CD4-positive, alpha-beta T cell treated with Interleukin-6 at 100 ng/mL for 8 hours (primary cell): ENCODE data around the gene GAS2.
"Not testable (repeated sequence)": the region's sequence is repeated elsewhere in the genome, so short reads cannot be mapped to it uniquely, and the experiment has no call there.

Experiments used
- DNase-seq: peaks from one replicate; pipeline ENCODE4 v3.0.0-alpha.2; 2020; ENCODE audit warnings: mixed read lengths, low spot score

Gene GAS2

DNA sequence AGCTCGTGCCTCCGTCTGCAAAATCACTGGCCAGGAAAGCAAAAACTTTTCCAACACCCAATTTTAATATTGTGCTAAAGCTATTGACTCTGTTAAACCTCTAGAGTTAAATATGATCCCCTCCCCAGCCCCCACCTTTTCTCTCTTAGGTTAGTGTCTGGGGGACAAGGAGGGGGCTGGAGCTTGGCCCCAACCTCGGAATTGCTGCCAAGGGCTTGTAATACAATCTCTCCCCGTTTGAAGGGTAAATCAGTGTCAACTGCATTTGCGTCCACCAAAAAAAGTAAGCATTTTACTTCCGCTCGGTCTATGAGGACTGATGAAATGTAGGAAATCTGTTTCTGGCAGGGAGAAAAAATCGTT lies at the start of gene GAS2:
Gene GAS2, plus strand, starts transcription at position 287 of the 363 bp plus-strand sequence. CDS start 8,259 bp downstream, outside the sequence.
- no peak for DNase-seq

DNA sequence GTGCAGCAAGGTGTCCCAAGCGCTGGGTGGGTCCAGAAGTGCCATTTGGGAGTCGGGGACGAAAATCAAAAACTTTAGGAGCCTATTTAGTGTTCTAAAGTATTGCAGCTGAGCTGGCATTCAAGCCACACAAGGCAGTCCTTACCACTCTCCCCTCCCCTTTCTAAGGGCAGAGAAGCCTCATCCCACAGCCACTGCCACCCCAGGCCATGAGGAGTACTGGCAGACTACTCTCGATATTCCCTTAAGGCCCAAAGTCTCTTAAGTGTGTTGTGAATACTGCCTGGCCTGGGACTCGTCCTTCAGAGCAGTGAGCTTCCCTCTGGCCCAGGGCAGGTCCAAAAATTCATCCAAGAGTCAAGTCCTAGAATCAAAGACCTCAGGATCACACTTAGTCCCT lies 48.5 kb upstream of the GAS2 start:
- no peak for DNase-seq

DNA sequence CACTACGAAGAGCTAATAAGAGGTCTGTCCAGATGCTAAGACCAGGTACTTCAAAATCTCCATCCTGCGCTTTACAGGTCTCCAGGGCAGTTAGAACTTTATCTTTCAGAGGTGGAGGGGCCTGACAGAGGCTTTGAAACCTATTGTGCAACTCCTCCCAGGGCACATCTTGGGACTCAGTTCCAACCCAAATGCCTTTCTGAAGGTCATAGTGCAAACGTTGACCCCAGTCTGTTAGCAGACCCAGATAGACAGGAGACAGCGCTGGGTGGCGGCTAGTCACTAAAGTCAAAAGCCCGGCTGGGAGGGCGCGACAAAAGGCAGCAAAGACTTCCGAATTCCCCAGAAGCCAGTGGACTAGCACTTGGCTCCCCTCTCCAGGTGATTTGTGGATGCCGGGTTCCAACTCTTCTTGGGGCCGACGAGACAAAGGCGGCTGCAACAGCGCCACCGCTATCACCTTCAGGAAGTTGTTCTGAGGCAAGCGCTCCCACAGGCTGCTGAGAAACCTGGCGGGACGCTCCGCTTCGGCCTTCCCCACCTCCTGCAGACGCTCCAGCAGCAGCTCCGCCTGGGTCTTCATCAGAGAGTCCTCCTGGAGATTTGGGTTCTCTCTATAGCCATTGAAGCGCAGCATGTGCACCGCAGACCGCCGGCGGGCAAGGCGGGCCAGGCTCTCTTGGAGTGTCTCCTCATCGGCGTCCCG lies 41.5 kb upstream of the GAS2 start:
- DNase-seq, result peak; percentile 61

DNA sequence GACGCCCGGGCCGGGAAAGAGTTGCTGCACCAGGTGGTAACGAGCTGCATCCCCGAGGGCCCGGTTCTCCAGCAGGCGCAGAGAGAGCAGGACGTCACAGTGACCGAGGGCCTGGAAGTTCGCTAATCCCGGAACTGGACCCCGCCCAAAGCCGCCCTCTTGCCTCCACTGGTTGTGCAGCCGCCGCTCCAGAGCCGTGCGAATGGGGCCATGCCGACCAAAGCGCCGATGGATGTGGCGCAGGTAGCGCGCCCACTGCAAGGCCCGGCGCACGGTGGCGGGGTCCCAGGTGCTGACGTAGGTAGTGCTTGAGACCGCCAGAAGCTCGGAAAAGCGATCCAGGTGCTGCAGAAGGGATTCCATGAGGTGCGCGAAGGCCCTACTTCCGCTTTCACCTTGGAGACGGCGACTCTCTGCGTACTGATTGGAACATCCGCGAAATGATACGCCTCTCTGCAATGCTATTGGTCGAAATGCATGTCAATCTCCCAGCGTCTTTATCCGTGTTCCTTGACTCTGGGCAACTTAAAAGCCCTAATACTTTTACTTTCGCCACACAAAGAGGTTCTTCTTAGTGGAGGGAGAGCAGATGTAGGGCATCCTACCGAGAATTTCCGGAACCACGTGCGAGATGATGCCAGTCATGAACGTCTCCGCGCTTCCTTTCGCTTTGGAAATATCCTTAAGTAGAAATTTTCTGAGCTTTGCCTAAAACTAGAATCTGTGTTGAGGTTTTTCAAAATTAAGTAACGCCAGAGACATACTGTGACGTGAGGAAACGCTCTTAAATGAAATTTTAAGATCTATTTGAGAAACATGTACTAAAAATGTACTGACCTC lies 40.7 kb upstream of the GAS2 start, which contains the start of gene FANCF:
Gene FANCF, minus strand, starts transcription at position 376 of the 840 bp plus-strand sequence. Its CDS starts 13 bp downstream, at position 363.
- peak; percentile 96 for DNase-seq

DNA sequence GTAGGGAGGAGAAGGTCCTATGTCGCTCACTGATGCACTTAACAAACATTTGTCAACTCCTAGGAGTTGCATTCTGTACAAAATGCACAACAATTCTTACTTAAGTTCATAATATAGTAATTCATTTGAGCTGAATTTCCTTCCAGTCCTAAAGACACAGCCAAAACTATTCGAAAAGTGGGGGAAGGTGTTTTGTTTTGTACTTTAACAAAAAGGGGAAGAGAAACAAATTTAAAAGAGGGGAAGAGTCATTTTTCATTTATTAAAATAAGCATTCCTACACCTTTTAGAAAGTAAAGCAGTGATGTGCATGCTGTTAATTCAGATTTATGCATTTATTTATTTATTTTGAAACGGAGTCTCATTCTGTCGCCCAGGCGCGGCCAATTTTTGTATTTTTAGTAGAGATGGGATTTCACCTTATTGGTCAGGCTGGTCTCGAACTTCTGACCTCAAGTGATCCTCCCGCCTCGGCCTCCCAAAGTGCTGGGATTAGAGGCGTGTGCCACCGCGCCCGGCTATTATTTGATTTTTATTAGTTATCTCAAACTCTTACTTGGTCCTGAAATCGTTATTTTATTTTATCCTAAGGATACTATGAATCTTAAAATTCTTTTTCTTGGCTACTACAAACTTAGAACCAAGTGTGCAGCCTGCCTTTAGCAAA lies 39.7 kb upstream of the GAS2 start:
- DNase-seq, result no peak

DNA sequence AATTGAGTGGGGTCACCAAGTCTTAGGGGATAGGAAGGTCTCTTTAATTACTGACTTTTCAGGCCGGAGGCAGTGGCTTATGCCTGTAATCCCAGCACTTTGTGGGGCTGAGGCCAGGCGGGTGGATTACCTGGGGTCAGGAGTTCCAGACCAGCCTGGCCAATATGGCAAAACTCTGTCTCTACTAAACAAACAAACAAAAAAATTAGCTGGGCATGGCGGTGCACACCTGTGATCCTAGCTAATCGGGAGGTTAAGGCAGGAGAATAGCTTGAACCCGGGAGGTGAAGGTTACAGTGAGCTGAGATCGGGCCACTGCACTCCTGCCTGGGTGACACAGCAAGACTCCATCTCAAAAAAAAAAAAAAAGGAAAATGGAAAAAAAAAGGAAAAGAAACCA lies 39.0 kb upstream of the GAS2 start:
- no peak for DNase-seq

DNA sequence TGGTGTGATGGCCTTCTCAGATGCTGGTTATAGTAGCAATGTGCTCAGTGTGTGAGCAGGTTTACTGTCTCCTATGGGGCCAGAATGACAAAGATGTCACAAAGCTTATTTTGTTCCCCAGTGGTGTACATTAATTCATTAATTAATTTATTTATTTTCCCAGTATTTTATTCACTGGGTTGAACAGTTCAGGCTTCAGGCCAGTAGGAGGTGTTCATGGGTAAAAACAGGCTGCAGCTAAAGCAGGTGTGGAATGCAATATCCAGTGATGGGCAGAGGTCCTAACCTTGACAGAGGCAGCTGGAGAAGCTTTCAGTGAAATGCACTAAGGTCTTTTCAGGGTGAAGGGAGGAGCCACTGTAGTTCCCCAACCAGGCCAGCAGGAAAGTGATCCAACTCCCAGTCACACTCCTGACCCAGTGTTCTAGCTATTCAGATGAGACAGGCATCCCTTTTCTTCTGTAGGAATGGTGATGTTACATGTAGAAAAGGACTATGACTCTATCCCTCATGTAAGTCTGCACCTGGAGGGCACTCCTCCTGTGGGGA lies 33.0 kb upstream of the GAS2 start:
- no peak for DNase-seq

DNA sequence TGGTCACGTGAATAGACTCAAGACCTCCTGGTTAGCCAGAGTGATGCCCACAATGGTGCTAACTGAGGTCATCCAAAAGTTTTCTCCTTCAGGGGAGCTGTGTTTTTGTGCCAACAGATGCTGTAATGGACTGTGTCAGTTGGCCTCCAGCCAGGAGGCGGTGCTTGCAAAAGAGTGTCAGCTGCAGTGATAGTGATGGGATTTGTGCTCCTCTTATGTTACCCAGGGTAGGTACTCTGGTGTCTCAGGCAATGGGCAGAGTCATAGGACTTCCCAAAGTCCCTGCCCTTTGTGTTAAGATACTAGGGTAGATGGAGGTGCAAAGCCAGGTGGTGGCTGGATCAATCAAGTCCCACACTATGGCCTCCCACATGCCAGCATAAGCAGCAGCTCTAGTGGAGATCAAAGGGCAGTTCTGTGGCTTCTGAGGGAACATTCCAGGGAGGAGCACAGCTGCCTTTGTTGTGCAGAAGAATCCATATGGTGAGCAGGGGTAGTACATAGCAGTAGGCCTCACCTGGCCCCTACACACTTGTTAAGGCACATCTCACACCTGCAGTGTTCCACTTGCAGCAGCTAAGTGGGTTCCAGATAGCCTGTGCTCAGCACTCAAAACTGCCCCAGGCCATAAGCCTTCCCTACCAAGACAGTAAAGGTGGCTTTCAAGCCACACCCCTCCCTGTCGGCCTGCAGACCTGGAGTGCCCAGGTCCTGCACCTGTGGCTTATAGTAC lies 31.3 kb upstream of the GAS2 start:
- DNase-seq, result no peak

DNA sequence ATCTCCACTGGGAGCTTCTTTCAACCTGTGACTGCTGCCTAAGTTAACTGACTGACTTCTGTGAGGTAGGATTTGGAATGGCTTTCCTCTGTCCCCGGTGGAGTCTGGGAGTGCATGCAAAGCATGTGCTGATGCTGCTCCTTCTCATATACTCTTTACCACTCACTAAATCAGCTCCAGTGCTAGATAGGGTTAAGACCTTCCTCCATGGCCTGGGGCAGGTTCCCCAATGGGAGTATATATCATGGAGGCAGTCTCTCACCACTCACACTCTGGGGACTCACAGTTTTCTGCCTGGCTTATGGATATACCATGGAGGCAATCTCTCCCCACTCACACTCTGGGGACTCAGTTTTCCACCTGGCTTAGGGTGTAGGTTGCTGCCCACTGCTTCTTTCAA lies 30.7 kb upstream of the GAS2 start:
- DNase-seq, result no peak

DNA sequence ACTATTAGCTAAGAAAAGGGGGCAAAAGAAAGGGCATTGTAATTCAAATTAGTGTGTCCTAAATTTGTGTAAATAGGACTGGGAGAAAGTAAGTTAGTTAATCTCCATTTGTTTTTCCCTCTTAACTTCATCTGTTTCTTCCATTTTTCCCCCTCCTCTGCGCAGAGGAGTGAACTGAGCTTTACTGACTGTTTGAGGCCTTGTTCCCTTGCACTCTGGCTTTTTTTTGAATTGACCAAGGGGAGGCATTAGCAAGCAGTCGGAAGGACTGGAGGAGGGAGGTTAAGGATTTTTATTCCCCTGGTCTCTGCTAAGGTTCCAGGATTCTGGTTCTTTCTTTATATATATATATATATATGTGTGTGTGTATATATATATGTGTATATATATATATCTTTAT lies 25.5 kb upstream of the GAS2 start:
- DNase-seq, result no peak

DNA sequence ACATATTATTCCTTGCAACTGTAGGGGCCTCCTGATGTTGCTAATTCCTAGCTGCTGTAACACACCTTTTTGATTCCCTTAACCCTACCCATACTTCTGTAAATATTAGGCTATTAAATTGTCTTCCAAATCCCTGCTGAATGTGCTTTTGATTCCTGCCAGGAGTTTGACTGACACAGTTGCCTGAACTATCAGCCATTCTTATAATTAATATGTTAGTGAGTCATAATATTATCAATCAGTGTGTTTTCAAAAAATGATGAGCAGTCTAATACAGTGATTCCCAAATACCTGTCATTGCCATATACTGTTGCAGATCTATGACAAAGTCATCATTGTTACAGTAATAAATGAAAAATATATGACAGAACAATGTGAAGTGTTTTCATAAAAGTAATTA lies 24.9 kb upstream of the GAS2 start:
- DNase-seq, result no peak

DNA sequence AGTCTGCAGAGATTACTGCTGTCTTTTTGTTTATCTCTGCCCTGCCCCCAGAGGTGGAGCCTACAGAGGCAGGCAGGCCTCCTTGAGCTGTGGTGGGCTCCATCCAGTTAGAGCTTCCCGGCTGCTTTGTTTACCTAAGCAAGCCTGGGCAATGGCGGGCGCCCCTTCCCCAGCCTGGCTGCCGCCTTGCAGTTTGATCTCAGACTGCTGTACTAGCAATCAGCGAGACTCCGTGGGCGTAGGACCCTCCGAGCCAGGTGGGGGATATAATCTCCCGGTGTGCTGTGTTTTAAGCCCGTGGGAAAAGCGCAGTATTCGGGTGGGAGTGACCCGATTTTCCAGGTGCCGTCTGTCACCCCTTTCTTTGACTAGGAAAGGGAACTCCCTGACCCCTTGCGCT lies 14.1 kb upstream of the GAS2 start:
- not testable (repeated sequence) for DNase-seq

DNA sequence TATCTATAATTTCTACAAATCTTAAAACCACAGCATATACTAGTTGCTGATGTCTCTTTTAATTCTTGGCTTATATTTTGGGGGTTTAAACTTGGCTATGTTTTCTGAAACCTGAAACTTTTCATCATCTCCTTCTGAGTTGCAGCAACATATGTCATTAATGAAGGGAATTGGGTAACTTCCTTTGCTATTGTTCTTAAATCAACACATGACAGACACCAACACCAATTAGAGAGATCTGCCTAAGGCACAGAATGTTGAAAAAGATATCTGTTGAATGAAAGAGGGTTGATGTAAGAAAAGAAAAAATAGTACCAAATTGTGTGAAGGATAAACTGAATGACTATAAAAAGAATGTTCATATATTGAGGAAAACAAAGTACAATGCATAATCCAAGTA lies 10.3 kb upstream of the GAS2 start:
- DNase-seq, result no peak

DNA sequence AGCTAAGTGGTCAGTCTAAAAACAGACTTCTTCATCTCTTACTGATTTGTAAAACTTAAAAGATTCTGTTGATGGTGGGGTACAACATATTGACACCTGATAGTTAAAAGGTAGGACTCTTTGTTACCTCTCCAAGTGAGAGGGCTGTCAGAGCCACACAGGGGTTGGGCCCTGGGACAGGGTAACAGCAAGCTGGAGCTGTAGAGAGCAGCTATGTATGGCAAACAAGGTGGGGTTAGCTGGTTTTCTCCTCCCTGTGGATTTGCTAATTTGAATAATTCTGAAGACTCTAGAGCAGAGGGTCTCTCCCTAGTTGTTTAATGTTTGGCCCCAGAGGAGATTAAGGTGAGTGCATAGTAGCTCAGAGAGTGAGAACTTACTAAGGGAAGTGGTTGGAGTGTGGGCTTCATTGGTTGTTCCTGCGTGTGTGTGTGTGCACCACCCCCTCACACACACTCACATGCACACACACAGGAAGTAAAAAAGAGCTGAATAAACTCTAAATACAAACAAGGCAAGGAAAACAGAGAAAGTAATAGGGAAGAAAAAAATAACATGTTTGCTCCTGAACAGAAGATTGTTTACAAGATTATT lies 9.2 kb upstream of the GAS2 start:
- DNase-seq, result peak; percentile 10

DNA sequence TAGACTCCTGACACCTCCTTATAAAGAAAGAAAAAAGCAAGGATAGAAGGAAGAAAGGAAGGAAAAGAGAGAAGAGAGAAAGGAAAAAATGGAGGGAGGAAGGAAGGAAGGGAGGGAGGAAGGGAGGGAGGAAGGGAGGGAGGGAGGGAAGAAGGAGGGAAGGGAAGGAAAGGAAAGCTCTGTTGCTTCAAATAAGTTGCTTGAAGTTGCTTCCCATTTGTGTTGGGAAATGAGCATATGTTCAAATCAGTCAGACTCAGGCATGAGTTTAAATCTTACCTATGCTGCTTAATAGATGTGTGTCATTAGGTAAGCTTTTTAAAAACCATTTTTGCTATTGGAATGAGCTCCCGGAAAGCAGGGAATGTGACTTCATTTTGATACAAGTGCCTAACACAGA lies 6.6 kb upstream of the GAS2 start:
- no peak for DNase-seq

DNA sequence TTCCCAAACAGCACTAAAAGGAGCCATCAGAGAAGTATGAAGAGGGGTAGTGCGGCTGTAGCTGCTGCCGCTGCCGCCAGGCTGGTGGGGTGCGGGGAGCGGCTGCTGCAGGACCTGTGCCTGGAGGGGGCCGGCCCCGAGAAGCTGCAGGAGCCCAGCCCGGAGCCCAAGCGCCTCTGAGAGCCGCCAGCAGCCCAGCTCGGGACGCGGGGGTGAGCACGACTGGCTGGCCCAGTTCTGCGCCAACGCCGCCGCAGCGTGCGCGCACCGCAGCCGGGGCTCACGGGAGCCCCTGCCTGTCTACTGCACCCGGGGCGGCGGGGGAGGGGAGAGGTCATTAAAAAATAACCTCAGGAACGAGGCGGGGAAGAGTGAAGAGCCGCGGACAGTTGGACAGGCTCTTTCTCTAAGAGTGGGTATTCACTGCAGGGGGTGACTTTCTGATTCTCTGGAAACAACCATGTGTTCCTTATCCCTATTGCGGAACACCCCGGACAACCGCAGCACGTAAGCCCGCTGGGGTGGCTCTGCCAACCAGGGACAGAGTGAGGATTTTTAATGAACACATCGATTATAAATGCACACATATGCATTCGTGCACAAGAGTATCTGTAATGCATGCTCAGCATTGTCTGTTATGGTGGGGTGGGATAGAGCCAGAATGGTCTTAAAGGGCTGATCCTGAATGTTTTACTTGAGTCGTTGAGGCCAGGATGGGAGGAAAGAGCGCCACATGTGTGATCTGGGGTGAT lies 453 bp downstream of the GAS2 start:
- DNase-seq, result no peak

DNA sequence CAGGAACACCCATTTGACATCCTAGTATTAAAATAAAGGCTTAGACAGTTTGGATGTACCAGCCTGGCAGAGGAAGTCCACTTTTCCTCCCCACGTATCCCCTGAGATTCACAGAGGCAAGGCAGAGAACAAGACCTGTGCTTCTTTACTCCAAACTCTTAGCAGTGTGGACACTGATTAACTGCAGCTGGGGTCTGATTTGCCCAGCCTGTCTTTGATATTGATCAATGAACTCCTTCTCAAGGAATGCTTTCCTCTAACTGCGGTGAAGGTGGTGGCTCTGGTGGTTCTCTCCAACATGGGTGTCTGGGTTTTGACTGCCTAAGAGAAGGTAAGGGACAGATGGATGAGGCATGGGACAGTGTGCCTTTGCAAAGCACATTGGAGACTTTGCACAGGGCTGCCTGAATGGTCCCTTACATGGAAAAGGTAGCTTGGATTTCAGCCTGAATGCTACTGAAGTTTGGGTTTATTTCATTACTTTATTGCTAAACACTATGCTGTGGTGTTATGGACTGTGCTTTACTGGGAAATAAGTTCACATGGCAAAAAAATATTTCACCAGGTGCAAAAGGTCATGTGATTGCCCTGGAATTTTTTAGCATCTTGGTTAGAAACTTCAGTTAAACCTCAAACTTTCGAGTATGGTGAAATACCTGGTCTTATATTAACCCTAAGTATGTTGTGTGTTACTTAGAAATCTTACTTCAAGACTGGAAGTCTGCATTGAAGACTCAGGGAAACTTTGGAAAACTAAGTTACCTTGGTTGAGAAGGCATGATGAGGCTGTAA lies 1.8 kb downstream of the GAS2 start:
- no peak for DNase-seq

DNA sequence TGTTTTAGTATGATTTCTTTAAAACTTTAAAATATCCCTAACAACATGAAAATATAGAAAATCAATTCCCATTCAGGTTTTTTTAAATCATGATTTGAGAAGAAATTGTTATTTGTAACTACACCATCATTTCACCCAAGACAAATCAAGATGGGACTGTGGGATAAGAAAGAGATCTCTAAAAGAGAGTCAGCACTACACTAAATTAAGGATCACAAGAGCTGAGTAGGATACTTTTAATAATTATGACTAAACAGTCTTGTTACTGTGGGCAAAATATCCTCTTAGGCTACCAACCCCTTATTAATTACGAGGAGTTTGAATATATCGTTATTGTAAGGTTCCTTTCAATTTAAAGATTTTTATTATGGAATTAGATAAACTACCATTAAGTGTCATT lies 3.0 kb downstream of the GAS2 start:
- DNase-seq, result no peak

DNA sequence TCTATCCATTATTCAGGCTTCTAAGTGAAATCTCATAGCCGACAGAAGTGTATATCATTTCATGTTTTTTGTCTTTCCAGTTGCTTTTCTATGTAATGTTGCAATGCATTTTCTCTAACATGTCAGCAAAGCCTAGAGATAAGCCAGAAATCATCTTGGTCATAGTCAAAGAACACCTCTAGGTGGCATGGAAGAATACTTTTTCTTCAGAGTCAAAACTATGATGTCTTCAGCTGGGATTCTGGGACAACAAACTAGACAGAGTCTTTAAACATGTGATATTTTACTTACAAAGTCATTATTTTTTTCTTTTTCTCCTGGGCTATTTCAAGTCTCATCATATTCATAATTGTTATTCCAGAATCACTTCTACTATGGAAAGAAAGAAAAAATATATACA lies 4.4 kb downstream of the GAS2 start:
- no peak for DNase-seq

DNA sequence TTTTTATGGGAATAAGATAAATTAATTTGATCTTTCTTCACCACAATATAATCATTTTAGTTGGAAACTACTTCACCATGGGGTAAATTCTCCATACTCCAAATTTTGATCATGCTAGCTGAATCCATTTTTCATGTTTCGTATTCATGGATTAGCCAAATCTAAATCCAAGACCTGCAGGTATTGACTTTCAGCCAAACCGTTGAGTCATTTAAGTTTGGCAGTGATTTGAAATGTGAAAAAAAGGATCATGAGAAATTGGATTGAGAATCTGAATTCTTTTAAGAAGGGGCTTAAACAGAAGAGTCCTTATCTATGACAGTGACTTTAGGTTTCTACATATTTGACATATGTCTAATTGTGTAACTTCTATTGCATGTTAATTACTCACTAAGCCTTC lies 5.3 kb downstream of the GAS2 start:
- DNase-seq, result no peak
